HG02610 (cell line): ENCODE measurements around the gene FASTK.

Experiments
- ATAC-seq: cut with Tn5 transposase; IDR thresholded peaks from one replicate; pipeline ENCODE4 v1.9.1; 2021; ENCODE audit warnings: mild to moderate bottlenecking, moderate library complexity; ENCODE audit not compliant: unreplicated experiment

Gene FASTK

DNA sequence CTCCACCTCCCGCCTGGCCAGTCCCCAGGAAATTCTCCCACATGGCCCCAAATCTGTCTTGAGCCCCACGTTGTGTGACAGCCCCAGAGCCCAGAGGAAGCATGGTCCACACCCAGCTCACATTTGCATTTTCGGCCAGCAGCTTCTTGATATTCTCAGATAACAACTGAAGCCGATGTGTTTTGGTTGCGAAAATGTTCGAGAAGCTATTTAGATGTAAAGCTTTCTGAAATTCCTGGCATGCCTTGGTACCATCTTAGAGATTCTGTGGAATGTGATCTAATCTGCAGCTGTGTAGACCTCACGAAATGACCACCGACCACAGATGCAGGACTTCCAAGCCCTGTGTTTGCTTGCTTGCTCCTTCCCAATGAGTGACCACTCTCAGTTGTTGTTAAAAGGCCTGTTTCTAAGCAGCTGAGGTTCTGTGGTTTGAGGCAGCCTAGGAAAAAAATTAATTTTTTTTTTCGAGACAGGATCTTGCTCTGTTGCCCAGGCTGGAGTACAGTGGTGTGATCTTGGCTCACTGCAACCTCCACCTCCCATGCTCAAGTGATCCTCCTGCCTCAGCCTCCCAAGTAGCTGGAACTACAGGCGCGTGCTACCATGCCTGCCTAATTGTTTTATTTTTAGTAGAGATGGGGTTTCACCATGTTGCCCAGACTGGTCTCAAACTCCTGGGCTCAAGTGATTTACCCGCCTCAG lies 12.4 kb downstream of the FASTK start:
- no peak for ATAC-seq

DNA sequence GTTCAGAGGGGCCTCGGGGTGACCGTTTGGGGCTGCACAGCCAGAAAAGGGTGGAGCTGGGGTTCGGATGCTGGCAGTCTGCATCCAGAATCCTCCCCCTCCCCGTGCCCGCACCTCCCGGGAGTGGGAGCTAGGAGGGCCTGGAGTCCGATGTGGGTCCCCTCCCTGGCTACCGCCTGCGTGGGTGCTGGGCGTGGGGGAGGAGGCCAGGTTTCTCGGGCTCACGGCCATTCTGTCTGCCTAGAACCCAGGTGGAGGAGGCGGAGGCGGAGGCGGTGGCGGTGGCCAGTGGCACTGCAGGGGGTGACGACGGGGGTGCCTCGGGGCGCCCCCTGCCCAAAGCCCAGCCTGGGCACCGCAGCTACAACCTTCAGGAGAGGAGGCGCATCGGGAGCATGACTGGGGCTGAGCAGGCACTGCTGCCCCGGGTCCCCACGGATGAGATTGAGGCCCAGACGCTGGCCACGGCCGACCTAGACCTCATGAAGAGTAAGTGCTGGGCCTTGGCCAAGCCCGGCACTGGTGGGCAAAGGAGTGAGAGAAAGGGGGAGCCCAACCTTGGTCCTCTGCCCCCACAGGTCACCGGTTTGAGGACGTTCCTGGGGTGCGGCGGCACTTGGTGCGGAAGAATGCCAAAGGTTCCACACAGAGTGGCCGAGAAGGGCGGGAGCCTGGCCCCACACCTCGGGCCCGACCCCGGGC lies 14.2 kb downstream of the FASTK start:
- ATAC-seq: no peak

DNA sequence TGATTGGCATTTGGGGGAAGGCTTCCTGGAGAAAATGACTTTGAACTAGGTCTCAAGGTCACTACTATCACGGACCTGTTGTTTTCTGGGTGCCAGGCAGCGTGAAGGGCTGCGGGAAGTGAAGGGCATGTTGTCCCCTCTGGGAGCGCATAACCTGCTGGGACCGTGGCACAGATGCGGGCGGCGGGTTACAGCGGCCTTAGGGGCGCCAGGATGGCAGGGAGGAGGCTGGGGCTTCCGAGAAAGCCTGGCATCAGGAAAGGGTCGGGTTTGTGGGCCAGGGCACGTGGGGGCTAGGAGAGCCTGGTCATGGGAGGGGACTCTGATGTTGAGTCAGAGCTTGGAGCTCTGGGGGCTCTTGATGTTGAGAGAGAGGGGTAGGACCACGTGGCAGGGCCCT lies 15.1 kb downstream of the FASTK start:
- no peak for ATAC-seq

DNA sequence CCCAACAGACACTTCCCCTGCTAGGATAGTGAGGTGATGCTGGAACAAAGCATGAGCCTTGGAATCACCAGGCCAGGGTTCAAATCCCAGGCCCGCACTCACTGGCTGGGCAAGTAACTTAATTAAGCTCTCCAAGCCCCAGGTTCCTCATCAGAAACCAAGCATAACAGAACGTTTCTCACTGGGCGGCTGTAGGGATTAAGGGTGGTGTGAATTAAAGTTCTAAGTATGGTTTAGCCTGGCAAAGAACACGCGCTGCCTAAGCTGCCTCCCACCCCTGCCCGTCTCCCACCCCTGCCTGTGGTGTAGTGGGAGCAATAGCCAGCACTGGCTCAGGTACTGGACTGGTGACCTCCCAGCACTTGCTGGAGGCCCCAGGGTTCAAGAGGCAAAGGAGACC lies 15.6 kb downstream of the FASTK start:
- no peak for ATAC-seq

DNA sequence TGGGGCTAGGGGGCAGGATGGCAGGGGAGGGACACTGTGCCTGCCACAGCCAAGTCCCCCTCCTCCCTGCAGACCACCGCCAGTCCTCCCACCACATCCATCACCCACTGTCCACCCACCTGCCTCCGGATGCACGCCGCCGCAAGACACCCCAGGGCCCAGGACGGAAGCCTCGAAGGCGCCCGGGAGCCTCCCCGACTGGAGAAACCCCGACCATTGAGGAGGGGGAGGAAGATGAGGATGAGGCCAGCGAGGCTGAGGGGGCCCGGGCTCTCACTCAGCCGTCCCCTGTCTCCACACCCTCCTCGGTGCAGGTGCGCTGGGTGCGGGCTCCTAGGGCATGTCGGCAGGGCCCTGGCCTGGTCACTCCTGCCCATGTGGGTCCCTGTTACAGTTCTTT lies 16.2 kb downstream of the FASTK start:
- no peak for ATAC-seq

DNA sequence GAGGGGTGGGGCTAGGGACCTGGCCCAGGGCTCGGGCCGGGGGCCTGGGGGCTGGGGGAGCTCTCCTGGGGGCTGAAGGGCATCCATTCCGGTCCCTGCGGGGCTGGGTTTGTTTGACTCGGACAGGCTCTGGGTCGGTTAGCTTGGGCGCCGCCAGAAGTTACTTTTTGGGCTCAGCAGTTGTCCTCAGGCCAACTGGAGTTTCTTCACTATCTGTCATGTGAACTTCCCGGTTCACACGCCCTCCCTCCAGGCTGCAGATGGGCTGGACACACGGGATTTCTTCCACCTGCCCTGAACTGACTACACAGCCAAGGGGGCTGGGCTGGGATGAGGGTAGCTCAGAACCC lies 17.4 kb downstream of the FASTK start:
- ATAC-seq: no peak

DNA sequence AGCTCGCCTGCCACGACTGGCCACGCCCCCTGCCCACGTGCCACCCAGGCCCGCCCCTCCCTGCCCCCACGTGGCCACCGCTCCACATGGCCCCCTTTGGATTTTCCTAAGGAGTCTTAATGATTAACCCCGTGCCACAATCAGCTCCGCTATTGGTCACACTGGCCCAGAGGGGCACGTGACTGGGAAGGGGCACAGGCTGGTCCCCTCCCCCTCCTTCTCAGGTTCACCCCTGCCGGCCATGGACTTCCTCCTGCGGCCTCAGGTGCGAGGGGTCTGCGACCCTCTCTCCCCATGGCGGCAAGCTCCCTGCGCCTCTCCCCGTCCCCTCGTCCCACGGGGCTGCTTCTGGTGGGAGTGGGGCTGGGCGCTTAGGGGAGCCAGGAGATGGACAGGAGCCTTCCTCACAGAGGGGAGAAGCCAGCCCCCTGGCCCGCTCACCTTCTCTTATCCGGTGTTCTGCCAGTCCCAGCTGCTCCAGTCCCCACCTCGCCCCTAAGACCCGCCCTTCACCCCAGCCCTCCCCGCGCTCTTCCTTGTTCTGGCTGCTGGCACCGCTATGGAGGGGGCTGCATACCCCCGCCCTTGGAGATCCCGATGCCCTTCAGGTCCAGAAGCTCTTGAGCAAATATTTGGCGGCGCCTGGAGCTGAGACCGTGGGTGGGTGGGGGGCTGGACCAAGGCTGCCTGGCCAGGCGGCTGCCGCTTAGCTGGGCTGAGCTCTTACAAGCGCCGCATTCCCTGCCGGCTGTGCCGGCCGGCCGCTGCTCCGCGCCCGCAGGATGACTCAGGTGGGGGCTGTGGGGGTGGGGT lies 18.0 kb downstream of the FASTK start:
- ATAC-seq: no peak

DNA sequence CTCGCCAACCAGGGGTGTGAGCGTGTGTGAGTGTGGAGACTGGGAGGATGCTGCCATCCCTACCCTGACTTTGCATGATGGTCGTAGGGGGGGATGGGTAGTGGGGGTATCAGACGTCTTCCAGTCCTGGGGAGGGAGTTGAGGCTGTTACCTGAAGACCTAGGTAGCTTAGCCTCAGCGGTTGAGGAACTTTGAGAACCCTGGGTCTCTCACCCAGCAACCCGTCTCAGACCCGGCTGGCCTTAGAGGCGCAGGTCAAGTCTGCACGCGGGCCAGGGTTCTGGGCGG lies 18.6 kb downstream of the FASTK start:
- ATAC-seq: no peak

DNA sequence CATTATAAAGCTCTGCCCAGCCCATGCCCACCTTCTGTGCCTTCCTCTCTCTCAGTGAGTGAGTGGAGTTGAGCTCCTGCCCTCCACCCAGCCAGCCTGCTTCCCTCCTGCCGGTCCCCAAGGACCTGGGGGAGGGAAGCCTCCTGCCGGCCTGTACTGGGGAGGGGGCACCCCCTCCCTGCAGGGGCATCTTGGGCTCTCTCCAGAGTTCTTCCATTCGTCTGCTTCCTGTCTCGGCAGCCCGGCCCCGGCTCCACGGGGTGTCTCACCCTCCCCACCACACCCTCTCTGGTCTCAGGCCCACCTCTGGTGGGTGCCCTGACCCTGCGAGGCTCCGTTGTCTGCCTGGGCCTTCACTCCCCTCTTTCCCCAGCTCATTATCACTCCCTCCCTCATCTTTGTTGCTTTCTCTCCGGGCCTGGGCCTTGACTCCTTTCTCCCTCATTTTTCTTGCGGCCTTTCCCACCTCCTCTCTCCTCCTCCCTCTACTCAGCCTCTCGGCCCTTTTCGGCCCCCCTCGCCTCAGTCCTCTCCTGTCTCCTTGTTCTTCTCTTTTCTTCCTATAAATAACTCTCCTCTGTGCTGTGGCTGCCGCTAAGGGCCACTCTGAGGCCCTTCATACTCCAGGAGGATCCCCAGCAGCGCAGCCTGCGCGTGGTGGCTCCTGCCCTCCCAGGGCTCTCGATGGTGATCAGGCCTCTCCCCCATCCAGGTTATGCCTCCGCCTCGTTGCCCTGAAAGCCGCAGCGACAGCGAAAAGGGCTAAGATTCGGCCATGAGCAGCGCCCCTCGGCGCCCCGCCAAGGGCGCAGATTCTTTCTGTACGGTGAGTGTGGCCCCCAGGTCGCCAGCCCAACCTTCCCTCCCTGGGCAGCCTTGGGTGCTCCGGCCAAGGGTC lies 19.1 kb downstream of the FASTK start:
- no peak for ATAC-seq

DNA sequence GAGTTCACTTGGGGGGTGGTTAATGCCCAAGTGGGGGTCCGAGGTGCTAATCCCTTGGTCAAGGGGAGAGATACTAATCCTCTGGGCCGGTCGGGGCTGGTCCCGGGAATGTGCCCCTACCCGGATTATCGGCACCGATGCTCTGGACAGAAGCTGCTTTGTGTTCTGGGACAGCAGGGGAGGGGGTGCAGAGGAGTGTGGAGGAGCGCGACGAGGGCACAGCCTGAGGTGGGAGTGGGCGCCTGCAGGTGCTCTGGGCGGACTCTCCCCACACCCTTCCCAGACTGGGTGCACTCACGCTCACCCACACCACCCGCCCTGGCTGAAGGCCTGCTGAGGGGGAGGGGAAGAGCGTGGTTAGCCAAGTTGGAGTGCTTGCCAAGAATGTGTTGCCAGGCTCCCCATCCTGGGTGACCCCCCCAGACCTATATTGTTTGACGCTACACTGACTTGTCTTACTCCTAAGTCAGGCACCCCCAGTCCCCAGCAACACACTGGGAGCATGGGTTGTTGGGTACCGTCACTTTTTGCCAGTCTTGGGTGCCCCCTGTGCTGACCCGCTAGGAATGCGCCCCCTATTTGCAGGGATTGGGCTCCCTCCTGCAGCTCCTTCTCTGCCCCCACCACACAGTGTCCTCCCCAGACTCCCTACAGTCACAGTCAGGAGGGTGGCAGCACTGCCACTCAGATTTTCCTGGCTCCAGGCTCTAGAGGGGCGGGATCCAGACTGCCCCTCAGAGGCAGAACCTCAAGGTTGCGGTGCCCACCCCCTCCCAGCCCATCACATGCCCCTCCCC lies 20.0 kb downstream of the FASTK start:
- ATAC-seq: no peak

DNA sequence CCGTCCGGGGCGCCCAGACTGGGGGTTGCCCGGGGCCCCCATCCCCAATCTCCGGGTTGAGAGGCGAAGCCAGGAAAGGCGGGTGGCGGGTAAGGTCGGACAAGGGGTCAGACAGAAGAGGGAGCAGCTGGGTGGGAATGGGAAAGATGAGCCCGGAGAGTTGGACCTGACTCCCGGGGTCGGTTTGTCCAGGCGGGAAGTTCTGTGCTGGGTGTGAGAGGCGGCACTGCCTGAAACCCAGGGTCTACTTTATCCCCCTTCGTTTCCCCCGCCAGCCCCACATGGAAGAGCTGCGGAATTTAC lies 20.5 kb downstream of the FASTK start:
- ATAC-seq: no peak

DNA sequence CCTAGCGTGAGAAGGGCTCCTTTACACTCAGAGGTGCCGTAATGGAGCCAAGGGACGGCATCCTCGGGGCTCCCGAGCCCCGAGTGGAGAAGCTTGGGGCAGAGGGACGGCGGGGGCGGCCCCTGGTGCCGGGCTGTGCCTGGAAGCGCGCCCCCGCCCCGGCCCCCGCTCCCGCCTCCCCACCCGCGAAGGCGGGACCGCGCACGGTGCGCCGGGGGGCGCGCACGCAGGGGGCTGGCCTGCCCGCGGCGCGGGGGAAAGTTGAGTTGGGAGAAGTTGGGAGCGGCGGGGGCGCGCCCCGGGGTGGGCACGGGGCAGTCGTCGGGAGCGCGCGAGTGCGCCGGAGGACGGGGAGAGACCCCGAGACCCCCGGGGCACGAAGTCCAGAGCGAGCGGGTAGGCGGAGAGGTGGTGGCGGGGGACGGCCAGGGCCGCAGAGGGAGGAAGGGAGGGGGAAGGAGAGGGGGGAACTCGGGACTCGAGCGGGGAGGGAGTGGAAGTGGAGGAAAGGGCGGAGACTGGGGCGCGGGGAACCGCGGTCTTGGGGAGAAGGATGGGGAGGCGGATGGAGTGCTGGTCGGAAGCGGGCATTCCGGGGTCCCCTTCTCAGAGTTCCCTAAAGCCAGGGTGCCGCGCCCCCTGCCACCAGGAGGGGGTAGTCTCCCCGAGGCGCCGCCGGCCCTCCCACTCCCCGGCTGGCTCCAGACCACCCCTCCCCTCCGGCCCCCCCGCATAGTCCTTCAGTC lies 21.1 kb downstream of the FASTK start, which contains the start of gene SLC4A2:
SLC4A2 (plus strand) TSS at position 223 of the 746 bp plus-strand sequence. CDS start 2,399 bp downstream, outside the sequence.
- peak; percentile 23 for ATAC-seq

DNA sequence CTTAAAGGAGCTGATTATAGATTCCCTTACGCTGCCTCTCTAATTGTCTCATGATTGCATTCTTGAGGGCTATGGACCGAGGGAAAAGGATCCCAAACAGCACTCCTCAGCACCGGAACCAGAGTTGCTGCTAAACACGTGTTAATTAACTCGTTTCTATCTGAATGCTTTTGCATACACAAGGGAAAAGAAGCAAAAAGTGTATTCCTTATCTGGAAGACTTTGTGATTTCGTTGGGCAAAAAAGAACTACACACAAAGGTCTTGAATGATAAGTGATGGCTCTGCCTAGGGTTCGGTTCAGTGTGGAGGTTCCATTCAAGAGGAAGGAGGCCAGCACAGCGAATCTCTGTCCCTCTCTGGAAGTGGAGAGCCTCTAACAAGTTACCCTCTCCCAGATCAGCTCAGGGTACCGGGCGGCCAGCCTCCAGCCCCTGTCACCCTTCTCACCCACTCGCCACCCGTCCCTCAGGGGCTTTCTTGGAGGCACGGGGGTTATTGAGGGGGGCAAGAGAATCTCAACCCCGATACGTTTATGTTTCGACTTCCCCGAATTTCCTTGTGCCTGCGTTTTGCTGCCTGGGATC lies 21.7 kb downstream of the FASTK start:
- no peak for ATAC-seq

DNA sequence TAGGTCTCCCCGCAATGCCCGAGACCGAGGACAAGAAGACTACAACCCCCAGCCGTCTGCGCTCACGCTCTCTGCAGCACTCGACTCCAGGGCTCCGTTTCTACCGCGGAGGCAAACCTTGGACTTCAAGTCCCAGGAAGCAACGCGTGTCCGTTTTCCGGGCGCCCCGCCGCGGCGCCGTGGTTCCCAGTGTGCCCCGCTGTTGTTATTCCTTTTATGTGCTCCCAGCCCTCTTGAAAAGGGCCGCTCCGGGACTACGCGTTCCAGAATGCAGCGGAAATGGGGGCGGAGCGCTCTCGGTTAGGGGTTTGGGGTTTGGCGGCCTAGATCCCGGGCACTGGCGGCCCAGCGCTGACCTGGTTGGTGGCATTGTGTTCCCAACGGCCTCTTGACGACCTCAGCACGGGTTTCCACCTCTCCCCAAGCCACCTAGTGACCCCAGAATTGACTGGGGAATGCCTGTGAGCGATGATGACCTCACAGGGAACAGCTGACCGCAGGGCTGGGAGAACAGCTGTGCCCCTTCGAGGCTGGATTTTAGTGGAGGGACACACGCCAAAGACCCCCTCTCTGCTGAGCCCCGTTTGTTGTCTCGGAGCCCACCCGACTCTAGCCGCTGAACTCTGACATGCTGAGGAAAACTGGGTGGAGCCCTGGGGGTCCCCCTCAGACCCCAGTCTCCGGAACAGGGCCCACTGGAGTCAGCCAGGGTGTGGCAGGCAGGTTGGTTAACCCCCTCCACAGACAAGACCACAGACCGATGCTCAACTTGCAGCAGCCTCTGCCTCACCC lies 22.4 kb downstream of the FASTK start:
- peak; percentile 91 for ATAC-seq

DNA sequence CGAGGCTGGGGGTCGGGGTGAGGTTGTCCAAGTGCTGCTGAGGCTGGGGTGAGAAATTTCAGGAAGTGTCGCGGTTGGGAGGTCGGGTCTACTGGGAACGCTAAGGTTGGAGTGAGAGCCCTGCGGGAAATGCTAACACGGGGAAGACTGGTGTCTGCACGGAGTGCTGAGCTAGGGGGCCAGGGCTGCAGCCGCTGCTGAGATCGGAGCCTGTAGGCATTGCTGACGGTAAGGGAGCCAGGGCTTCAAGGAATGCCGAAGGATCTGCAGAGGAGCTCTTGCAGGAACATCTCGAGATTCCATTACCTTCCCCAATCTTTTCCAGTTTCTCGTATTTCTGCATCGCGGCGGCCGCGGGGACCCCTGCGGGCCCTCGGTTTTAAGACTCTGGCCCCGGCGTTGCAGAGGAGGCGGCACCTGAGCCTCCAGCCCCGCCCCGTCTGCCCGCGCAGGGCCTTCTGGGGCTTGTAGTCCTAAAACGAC lies 23.1 kb downstream of the FASTK start, which contains the start of gene CDK5:
CDK5 (minus strand) TSS at position 392 of the 483 bp plus-strand sequence; CDS start at position 343, 49 bp downstream.
- ATAC-seq: peak; percentile 9

DNA sequence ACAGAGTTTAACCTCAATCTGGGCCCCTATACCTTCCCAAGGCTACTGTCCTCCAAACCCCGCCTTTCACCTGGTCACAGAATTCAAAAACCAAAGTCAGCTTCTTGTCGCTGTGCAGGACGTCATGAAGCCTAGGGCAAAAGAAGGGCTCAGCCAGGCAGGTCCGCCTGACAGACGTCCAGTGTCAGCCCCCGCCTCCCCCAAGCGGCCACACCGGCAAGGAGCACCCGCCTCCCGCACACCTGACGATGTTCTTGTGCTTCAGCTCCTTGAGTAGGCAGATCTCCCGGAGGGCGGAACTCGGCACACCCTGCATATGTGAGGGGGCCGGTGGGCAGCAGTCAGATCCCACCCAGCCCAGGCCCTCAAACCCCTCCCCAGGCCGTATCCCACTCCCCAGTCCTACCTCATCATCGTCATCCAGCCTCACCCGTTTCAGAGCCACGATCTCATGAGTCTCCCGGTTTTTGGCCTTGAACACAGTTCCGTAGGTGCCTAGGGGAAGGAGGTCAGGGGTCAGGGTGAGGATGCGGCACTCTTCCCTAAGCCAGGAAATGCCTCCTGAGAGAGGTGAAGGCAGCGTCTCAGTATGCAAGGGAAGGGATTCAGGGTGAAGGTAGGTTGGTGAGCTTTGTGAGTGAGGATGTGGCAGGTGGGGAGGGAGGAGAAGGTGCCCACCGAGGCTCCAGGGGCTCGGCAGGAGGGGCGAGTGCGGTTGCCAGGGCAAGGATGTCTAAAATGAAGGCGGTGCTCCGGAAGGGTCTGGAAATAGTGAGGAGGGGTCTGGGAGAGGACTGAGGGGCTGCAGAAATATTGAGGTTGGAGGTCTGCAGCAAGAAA lies 23.7 kb downstream of the FASTK start:
- no peak for ATAC-seq

DNA sequence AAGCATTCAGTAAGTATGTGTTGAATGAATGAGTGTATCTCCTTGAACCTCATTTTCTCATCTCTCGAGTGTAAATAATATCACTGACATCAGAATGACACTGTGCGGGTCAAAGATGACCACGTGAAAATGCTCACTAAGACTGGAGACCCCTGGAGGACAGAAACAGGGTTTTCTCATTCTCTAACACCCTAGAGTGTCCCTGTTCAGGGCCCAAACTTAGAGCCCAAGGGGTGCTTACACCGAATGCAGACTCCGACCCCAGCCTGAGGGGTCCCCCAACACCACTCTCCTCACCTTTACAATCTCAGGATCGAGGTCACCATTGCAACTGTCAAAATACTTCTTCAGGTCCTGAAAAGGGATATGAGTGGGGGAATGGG lies 24.3 kb downstream of the FASTK start:
- ATAC-seq: no peak
